Measurements from ENCODE around the gene PRDM16.

GRCh38 chr1:3384407-3384806, 315.4 kb downstream of the PRDM16 start:
- no peak for TF ChIP-seq ZBTB33 (IDR thresholded peaks at IDR 0.05)
- no peak for TF ChIP-seq CTCF (IDR thresholded peaks at IDR 0.05; ENCODE audit: low read depth, low read length, missing input control)
- no peak for TF ChIP-seq ATF3 (IDR thresholded peaks at IDR 0.05)
- no peak for TF ChIP-seq EGR1 (IDR thresholded peaks at IDR 0.05; ENCODE audit: low read depth in 2 of 2)
- TF ChIP-seq REST (IDR thresholded peaks at IDR 0.05), result no peak
- TF ChIP-seq MAX (IDR thresholded peaks at IDR 0.05), result no peak
- TF ChIP-seq RAD21 (IDR thresholded peaks at IDR 0.05), result no peak
- TF ChIP-seq YY1 (IDR thresholded peaks at IDR 0.05), result no peak
- no peak for TF ChIP-seq HNF4A (conservative IDR thresholded peaks at IDR 0.05)
- TF ChIP-seq SP1 (IDR thresholded peaks at IDR 0.05), result no peak
- TF ChIP-seq TAF1 (conservative IDR thresholded peaks at IDR 0.05), result no peak
- no peak for TF ChIP-seq NR2F2 (IDR thresholded peaks at IDR 0.05)
- no peak for TF ChIP-seq FOXA1 (IDR thresholded peaks at IDR 0.05)
